Thyroid gland (tissue), 4 donors: ENCODE results near the gene DDHD1.

Source experiments
- CTCF ChIP-seq, 6 experiments: fragments of 200-600 bp in 3 of 6; fragments of 450-650 bp in 3 of 6; sonication (generic) in 3 of 6; IDR thresholded peaks; one replicate each; pipeline ENCODE4 v1.5.1; 2016 to 2019; ENCODE audit warnings: antibody characterized with exemption in 6 of 6, mild to moderate bottlenecking in 2 of 6, inconsistent platforms in 1 of 6, moderate library complexity in 1 of 6
- POLR2A ChIP-seq, 2 donors: fragments of 450-650 bp; IDR thresholded peaks; one replicate each; pipeline ENCODE4 v1.6.1; 2017; ENCODE audit warnings: antibody characterized with exemption in 2 of 2, mild to moderate bottlenecking in 2 of 2, moderate library complexity in 1 of 2

GRCh38 chr14:53183056-53183455, 29.9 kb upstream of the DDHD1 start:
- TF ChIP-seq CTCF (IDR thresholded peaks at IDR 0.05) (no peak), POLR2A (IDR thresholded peaks at IDR 0.05) (no peak)
